Heart right ventricle (tissue), 16 donors: Measurements from ENCODE around the gene SERPINB13. TPM values are rescaled to one million over a fixed set of nuclear protein-coding genes. Genes with fewer than 3 reads are reported as not detected.

Source experiments
- ATAC-seq, 8 donors: fragments of 200-7000 bp; cut with Tn5 transposase; one replicate each; pipeline ENCODE4 v1.9.1; 2020; ENCODE audit warnings: mild to moderate bottlenecking in 8 of 8, moderate library complexity in 8 of 8, moderate number of reproducible peaks in 1 of 8
- DNase-seq, 2 donors: peaks; one replicate each; pipeline ENCODE4 v3.0.0-alpha.2; 2020
- H3K27ac ChIP-seq, 10 donors: fragments of 200-600 bp; sonication (generic) in 2 of 10; one replicate each; pipeline versions ENCODE4 v1.5.0 to v1.8.0; 2020 to 2022; ENCODE audit warnings: mild to moderate bottlenecking in 3 of 10
- H3K27me3 ChIP-seq, 7 donors: fragments of 200-600 bp; one replicate each; pipeline ENCODE4 v1.8.0; 2021 to 2022; ENCODE audit warnings: mild to moderate bottlenecking in 2 of 7
- H3K36me3 ChIP-seq, 9 donors: fragments of 200-600 bp; sonication (generic) in 1 of 9; one replicate each; pipeline versions ENCODE4 v1.5.0 to v1.8.0; 2020 to 2022; ENCODE audit warnings: mild to moderate bottlenecking in 2 of 9
- H3K4me1 ChIP-seq, 9 donors: fragments of 200-600 bp; sonication (generic) in 1 of 9; one replicate each; pipeline versions ENCODE4 v1.5.0 to v1.8.0; 2020 to 2022; ENCODE audit warnings: mild to moderate bottlenecking in 4 of 9
- H3K4me3 ChIP-seq, 10 donors: fragments of 200-600 bp; sonication (generic) in 2 of 10; one replicate each; pipeline versions ENCODE4 v1.5.0 to v1.8.0; 2020 to 2022; ENCODE audit warnings: mild to moderate bottlenecking in 7 of 10, moderate library complexity in 2 of 10
- H3K9me3 ChIP-seq, 11 donors: fragments of 200-600 bp in 10 of 11; sonication (generic) in 2 of 11; one replicate each; pipeline versions ENCODE4 v1.5.0 to v1.8.0; 2013 to 2022; ENCODE audit warnings: mild to moderate bottlenecking in 2 of 11, control low read depth in 1 of 11, moderate library complexity in 1 of 11
- WGBS, 2 donors: extraction: QIAGEN DNeasy Blood & Tissue Kit; methylation state at CpG; one replicate each; pipeline ENCODE4 v1.1.7; 2013; ENCODE audit warnings: inconsistent platforms in 1 of 2; 5-methylcytosine and 5-hydroxymethylcytosine counted together
- intact Hi-C, 10 donors: fragments of 100-400 bp; cut with DNase I; formaldehyde crosslinking; loops; one replicate each; pipeline versions ENCODE4 v1.11.1 to v1.14.2; 2022
- polyA plus RNA-seq, 2 donors: library from polyadenylated mRNA; stranded (reverse); fragments of 200-250 nt; gene quantifications; one replicate each; pipeline ENCODE4 v1.2.3, GENCODE V29; 2013
- total RNA-seq, 10 donors: library from RNA; stranded (reverse); fragmentation: NEBNext Ultra II Directional in 3 of 10; extraction: Animal tissue kit (Norgen Biotek cat#: 25700) in 3 of 10; gene quantifications; one replicate each; pipeline versions ENCODE4 v1.2.1 to v1.2.4, GENCODE V29; 2021 to 2023
- TF ChIP-seq, protein P1 (sequence below), 9 donors: fragments of 200-600 bp; sonication (generic) in 2 of 9; IDR thresholded peaks; one replicate each; pipeline versions ENCODE4 v1.5.0 to v1.8.0; 2021 to 2022; ENCODE audit warnings: antibody characterized with exemption in 9 of 9, mild to moderate bottlenecking in 5 of 9, moderate library complexity in 1 of 9
- donor health status: Arrhythmogenic right ventricular cardiomyopathy.
- donor health status: ischemic (EF 13 %, LVEDD 7.1; RV severe dilation, severe dysfunction).
- donor health status: healthy with polysubstance abuse.
- donor health status: DM: no; HTN: yes; CAD: no.
- donor health status: DM: no; HTN: no; CAD: no.
- donor health status: ischemic (EF 25% LVEDD 6.9; RV normal size, moderate dysfunction).
- donor health status: ischemic (EF 25% LVEDD 5.7; RV mildly dilated, moderate dysfunction).
- donor health status: healthy.
- donor health status: DM: yes; HTN: yes; CAD: no.
- donor health status: Ischemic cardiomyopathy.
- donor health status: ischemic (EF 35%, LVEDD 5.7; RV mildly dilated, moderate dysfunction).
- donor health status: nonischemic (EF 11% LVEDD 7.7; RV severe dilation, severe dysfunction).
- donor health status: DM: yes; HTN: yes; CAD: no.
- donor health status: PGD.
- donor health status: ischemic (EF 29% LVEDD 5.4; RV normal size, mild dysfunction).
- donor health status: nonischemic (EF 23%, LVEDD 6.1; RV moderate dilation, normal function).

The SERPINB13 gene
- total and polyA plus RNA-seq, 12 donors = 0.04 TPM; not detected in 11

DNA sequence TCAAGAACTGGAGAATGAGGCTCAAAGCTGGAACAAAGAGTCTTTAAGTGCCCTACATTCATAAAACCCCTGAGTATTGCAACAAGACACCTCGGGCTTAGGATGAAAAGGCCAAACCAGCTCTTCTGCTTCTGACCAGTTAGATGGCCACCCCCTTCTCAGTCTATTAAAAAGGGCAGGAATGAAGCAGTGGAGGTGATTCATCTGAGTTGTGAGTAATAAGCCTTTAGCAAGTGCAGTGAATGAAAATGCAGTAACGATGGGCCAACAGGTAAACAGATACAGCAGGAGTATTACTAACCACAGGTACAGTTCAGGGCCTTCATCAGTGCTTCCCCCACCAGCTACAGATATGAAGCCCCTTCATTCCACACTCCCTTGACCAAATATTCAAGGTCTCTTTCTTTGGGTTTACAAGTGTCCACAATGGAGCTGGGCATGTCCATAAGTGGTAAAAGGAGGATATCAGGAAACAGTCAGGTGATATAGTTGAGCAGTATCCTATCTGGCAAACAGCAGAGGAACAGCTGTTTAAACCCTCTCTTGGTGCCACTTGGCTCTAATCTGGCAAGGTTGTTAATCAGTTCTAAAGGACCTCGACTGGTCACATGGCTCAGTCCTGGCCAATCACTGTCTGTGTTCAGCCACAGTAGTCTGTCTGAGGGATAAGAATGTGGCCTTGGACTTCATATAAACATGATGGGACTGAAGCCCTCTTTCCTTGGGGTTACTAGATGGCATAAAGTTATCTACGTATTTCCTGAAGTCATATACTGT lies 17.8 kb downstream of the SERPINB13 start:
- H3K9me3 ChIP-seq = no peaks in the 10 kb centered on the region
- DNase-seq (no peak), ATAC-seq (no peak)
- H3K36me3 ChIP-seq = no peaks in the 10 kb centered on the region
- intact Hi-C loops = no loop called here
- TF ChIP-seq, protein P1, sequence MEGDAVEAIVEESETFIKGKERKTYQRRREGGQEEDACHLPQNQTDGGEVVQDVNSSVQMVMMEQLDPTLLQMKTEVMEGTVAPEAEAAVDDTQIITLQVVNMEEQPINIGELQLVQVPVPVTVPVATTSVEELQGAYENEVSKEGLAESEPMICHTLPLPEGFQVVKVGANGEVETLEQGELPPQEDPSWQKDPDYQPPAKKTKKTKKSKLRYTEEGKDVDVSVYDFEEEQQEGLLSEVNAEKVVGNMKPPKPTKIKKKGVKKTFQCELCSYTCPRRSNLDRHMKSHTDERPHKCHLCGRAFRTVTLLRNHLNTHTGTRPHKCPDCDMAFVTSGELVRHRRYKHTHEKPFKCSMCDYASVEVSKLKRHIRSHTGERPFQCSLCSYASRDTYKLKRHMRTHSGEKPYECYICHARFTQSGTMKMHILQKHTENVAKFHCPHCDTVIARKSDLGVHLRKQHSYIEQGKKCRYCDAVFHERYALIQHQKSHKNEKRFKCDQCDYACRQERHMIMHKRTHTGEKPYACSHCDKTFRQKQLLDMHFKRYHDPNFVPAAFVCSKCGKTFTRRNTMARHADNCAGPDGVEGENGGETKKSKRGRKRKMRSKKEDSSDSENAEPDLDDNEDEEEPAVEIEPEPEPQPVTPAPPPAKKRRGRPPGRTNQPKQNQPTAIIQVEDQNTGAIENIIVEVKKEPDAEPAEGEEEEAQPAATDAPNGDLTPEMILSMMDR (IDR thresholded peaks at IDR 0.05) = no peak
- H3K4me1 ChIP-seq = no peaks in the 10 kb centered on the region
- H3K4me3 ChIP-seq = no peak overlapping the region
- no peak overlapping the region for H3K27ac ChIP-seq
- no peaks in the 10 kb centered on the region for H3K27me3 ChIP-seq
- WGBS, 2 donors = 74 to 81% methylated on average over 4 of the region's 4 CpGs

DNA sequence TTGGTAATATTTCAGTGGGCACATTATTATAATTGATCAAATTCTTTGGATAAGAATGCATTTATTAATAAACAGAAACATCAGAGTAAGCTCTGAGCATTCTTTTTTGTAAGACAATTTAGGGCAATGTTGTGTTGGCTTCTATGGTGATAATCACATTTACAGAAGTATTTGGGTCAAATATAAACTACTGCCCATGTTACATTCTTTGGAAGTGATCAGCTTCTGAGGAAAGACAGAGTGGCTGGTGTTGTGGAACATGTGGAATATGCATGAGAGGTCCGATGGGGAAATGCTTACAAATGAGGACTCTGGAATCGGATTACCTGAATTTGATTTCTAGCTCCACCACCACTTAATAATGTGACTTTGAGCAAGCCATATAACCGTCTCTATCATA lies 19.4 kb downstream of the SERPINB13 start:
- intact Hi-C loops = no loop called here
- no peak for DNase-seq
- H3K36me3 ChIP-seq = no peaks in the 10 kb centered on the region
- no peak overlapping the region for H3K27ac ChIP-seq
- WGBS, 2 donors = 77 to 86% methylated on average over 3 of the region's 3 CpGs
- no peak for ATAC-seq
- TF ChIP-seq, protein P1 (IDR thresholded peaks at IDR 0.05) = no peak
- no peaks in the 10 kb centered on the region for H3K4me1 ChIP-seq
- no peaks in the 10 kb centered on the region for H3K27me3 ChIP-seq
- H3K4me3 ChIP-seq = no peak overlapping the region
- H3K9me3 ChIP-seq = no peaks in the 10 kb centered on the region

- WGBS, 2 donors = 81 to 82% methylated on average over 4 of the region's 4 CpGs
- Histone ChIP-seq H3K36me3 (no peaks in the 10 kb centered on the region), H3K27me3 (peaks cover 0 to 4% (median 0%) of the 10 kb centered on the region in 7 donors), H3K4me1 (no peaks in the 10 kb centered on the region), H3K9me3 (no peaks in the 10 kb centered on the region), H3K27ac (no peak overlapping the region), H3K4me3 (no peak overlapping the region)
- TF ChIP-seq, protein P1 (IDR thresholded peaks at IDR 0.05) = no peak
- DNase-seq (no peak), ATAC-seq (no peak)
- intact Hi-C loops = no loop called here
Observed at GRCh38 chr18:63613420-63613819, 26.3 kb downstream of the SERPINB13 start.

GRCh38 chr18:63617049-63617914 lies 30.1 kb downstream of the SERPINB13 start:
- Histone ChIP-seq H3K4me3 (no peak overlapping the region), H3K9me3 (peaks cover 0 to 22% (median 4%) of the 10 kb centered on the region in 11 donors), H3K27me3 (peaks cover 0 to 4% (median 0%) of the 10 kb centered on the region in 7 donors), H3K27ac (no peak overlapping the region), H3K4me1 (no peaks in the 10 kb centered on the region), H3K36me3 (no peaks in the 10 kb centered on the region)
- DNase-seq (no peak), ATAC-seq (no peak)
- intact Hi-C loops = no loop called here
- WGBS, 2 donors = 24 to 32% methylated on average over 3 of the region's 3 CpGs
- TF ChIP-seq, protein P1 (IDR thresholded peaks at IDR 0.05) = no peak
